Measurements from ENCODE around the gene RHD.
A peak's percentile ranks its signal among the peaks of the same experiment; 100 is the strongest.
"Not testable (repeated sequence)": the region's sequence is repeated elsewhere in the genome, so short reads cannot be mapped to it uniquely, and the experiment has no call there.

The RHD gene

DNA sequence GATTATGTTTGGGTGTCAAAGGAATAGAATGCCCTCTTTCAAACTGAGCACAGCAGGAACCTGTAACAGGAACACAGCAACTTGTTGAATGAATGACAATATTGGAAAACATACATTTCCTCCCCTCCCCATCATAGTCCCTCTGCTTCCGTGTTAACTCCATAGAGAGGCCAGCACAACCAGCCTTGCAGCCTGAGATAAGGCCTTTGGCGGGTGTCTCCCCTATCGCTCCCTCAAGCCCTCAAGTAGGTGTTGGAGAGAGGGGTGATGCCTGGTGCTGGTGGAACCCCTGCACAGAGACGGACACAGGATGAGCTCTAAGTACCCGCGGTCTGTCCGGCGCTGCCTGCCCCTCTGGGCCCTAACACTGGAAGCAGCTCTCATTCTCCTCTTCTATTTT, at the start of gene RHD:
Gene RHD (plus strand): TSS at position 272 of the 400 bp plus-strand sequence. CDS start 39 bp downstream, at position 311.
- not testable (repeated sequence) for DNase-seq

DNA sequence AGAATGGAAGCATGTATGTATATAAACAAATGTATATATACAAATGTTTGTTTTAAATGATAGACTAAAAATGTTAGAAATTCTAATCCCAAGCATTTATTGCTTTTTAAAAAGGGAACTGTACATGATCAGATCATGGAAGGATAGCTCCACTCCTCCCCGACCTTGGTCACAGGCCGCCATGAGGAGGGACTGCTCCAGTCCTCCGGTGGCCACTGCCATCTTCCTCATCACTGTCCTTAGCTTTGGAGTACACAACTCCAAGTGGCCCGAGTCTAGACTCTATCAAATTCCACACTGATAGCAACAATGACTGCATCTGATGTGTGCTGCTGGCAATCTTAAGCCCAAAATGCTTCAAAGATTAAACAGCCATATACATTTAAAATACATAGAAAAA, 49.7 kb upstream of the RHD start:
- DNase-seq, result no peak

DNA sequence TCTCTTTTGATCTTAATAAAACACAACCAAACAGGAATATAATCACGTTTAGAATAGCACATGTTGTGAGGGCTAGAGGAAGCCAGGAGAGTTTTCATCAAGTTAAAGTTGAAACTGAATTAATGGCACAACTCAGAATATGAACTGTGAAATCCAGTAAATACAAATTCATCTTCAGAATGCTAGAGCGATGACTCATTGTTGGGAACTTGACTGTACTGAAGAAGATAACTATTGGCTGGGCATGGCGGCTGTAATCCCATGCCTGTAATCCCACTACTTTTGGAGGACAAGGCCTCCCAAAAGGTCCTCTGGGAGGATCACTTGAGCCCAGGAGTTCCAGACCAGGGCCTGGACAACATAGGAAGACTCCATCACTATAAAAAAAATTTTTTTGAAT, 48.8 kb upstream of the RHD start:
- peak; percentile 32 for DNase-seq

DNA sequence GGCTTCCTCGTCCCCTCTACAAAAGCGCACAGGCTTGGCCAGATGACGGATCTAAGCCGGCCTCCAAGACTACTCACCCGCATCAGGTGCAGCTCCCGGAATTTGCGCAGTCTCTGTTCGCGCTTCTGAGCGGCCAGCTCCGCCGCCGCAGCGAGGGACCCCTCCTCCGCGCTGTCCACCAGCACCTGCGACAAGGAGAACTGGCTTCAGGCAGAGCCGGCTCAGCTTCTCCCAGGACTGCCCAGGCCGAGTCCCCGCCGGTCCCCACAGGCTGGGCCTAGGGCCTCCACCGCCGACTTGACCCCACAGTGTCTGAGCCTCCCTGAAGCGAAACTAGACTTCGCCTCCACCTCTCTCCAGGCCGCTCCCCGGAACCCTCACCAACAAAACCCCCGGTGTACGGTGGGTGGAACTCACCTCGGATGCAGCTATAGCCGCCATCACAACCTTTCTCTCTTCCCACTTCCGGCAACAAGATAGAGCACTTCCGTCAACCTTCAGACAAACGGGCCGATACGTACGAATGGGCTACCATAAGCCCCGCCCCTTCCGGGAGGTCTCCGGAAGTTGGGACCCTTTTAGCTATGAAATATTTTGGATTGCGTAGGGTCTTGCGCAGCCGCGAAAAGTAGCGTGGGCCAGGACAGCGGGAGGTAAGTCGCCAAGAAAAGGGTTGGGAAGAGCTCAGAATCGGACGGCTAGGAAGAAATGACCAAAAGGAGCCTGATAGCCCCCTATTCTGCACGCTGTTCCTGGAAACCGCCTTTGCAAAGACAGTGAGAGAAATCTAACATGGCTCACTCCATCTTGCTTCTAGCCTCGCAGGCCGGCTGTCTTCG, 40.1 kb upstream of the RHD start, which contains the start of gene SYF2:
Gene SYF2 (minus strand): TSS at position 476 of the 839 bp plus-strand sequence. CDS start 35 bp downstream, at position 441.
- peak; percentile 94 for DNase-seq

DNA sequence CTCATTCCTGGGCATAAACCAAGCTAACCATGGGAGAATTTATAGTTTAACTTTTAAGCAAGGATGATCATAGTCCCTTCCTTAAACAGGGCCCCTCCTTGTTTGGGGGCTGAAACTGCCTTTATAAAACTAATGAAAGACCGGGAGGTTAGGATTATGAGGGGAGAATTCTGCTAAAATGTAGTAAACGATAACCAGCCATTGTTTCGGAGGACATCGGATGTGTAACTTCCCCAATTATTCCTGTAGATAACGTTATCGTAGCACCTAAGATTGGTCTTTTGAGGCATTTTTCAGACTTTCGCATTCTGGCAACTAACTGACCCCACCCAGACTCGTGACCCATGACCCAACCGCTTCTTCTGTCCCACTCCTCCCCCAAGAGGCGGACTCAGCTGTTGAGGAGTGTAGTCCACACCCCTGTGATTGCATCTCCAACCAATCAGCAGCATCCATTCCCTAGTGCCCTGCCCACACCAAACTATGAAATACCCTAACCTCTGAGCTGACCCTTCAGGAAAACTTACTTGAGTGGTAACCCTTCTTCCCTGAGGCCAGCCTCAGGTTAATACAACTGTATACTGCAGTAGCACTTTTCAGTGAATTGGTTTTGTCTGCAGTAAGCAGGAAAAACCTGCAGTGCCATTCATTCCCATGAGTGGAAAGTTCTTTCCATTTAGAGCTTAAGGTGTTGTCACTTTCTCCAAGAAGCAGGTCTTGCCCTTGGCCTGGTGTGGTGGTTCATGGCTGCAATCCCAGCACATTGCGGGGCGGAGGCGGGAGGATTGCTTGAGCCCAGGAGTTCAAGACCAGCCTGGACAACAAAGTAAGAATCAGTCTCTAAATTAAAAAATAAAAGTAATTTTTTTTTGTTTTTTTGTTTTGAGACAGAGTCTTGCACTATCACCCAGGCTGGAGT, 39.2 kb upstream of the RHD start:
- peak; percentile 84 for DNase-seq

DNA sequence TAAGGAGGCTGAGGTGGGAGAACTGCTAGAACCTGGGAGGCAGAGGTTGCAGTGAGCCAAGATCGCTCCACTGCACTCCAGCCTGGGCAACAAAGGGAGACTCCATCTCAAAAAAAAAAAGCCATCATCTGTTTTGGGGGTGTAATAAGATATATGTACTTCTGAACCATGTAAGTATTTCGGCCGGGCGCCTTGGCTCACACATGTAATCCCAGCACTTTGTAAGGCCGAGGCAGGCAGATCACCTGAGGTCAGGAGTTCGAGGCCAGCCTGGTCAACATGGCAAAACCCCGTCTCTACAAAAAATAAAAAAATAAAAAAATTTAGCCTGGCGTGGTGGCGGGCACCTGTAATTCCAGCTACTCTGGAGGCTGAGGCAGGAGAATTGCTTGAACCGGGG, 36.9 kb upstream of the RHD start:
- DNase-seq, result not testable (repeated sequence)

DNA sequence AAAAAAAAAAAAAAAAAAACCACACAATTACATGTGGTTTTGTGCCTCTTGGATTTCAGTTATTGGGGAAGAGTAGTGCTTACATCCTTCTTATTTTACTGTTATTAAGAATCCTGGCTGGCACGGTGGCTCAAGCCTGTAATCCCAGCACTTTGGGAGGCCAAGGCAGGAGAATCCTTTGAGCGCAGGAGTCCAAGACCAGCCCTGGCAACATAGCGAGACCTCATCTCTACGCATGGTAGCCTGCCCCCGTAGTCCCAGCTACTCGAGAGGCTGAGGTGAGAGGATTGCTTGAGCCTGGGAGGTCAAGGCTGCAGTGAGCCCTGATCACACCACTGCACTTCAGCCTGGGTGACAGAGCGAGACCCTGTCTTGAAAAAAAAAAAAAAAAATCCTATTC, 36.0 kb upstream of the RHD start:
- not testable (repeated sequence) for DNase-seq

DNA sequence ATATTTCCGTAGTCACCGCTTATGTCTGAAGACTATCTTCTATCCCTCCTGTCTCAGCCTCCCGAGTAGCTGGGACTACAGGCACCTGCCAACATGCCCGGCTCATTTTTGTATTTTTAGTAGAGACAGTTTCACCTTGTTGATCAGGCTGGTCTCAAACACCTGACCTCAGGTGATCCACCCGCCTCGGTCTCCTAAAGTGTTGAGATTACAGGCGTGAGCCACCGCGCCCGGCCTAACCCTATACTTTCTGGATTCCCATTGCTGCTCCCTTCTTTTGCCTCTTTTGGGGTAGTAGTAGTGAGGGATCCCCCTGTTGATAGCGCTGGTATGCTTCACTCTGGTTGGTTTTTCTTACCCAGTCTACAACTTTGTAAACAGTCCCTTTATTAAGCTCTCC, 34.3 kb upstream of the RHD start:
- no peak for DNase-seq

DNA sequence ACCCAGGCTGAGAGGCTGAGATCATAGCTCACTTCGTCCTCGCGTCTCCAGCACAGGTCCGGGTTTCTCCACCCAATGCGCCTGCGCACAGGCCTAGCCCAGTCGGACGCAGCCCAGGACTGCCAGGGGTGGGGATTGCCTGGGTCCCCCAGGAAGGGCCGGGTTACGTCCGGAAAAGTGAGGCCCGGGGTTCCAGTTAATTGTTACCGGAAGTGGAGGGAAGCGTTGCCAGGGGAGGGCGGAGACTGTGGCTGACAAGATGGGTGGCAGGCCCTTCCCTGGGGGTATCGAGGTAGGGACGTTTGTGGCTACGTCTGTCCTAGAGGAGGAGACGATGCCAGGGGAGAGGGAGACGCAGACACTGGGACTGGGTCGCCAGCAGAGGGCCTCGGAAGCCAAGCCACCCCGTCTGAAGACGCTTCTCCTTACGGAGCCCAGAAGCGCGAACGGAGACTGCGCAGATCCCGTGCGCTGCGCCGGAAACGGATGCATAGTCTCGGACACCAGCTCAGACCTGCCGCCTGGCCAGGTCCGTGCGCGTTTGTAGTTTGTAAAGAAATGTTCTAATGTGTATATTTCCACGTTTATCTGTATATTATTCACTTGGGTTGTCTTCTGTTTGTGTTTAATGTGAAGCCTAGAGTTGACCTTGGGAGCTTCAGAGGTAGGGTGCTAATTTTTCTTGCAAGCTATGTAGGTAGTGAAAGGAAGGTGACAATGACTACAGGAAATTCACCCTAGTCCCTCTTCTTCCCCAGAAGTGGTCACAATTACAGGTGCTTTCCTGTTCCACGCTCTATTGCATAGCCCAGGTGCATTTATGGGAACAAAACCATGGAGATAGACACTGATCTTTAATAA, 32.4 kb upstream of the RHD start:
- DNase-seq, result peak; percentile 88

DNA sequence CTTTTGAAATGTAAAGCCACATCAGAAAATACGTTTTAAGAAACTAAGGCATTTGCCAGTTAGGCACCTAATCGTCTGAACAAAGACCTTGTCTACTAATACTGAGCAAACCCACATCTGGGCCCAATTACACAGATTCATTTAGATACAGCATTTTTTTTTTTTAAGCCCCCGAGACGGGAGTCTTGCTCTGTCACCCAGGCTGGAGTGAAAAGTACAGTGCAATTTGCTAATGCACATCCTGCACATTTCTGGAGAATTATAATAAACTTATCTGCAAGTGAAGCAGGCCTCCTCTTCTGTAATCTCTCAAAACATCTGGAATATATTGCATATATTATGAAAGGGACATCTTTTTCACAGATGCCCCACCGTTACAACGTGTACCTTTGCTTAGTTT, 28.4 kb upstream of the RHD start:
- DNase-seq, result peak; percentile 20

DNA sequence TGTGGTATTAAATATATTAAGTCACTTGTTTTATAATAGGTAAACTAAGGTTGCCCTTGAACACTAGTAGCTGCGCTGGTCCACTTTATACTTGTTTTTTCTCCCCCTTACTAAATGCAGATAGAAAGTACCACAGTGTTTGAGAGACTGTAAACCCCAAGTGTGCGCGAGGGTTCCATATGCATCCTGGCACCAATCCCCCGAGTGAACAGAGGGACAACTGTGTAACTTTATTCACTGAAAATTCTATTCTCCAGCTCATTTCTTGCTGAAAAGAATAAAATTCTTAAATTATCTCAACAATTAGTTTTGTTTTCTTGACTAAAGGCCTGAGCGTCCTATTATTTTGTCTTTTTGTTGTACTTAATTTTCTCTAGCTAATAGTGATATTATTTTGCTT, 26.9 kb upstream of the RHD start:
- DNase-seq, result no peak

DNA sequence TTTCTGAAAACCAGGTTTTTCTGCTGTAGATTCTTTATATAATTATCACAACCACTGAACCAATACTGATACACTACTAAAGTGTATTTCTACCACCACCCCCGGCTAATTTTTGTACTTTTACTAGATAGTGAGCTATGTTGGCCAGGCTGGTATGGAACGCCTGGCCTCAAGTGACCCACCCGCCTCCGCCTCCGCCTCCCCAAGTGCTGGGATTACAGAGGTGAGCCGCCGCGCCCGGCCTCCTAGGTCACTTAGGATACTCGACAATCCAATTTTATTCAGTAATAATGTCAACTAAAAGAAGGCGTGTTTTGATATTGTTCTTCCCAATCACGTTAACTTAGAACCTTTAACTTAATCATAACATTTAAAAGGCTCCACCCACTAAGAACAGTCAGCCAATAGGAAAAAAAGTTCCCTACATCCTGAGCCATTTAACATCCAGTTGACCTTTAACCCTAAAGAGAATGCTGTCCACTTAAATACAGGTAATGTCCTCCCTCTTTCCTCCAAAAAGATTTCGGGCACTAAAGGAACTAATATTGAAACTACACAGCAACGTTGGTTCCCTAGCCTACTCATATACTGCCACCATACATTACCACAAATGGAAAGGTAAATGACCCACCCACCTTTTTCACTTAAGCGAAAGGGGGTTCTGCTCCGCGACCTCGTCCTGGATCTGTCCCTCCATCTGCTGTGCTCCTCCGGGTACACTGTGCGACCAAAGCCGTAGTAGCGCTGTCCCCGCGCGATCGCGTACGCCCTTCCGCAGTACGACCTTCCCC, 26.3 kb upstream of the RHD start:
- peak; percentile 20 for DNase-seq

DNA sequence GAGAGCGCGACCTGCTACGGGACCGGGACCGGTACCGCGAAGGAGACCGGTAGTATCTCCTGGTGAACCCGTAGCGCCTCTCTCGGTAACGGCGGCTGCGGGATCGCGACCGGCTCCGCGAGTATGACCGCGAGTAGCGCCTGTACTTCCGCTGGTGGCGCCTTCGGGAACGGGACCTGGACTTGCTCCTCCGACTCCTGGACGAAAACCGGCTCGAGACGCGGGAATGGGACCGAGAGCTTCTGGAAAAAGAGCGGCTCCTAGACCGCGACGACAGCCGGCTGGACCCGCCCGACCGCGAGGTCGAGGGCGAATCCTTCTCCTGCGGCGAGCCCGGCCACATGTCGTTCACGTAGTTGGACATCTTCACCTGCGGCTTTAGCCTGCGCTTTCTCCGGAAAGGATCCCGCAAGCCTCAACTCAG, 25.7 kb upstream of the RHD start:
- DNase-seq, result peak; percentile 19

DNA sequence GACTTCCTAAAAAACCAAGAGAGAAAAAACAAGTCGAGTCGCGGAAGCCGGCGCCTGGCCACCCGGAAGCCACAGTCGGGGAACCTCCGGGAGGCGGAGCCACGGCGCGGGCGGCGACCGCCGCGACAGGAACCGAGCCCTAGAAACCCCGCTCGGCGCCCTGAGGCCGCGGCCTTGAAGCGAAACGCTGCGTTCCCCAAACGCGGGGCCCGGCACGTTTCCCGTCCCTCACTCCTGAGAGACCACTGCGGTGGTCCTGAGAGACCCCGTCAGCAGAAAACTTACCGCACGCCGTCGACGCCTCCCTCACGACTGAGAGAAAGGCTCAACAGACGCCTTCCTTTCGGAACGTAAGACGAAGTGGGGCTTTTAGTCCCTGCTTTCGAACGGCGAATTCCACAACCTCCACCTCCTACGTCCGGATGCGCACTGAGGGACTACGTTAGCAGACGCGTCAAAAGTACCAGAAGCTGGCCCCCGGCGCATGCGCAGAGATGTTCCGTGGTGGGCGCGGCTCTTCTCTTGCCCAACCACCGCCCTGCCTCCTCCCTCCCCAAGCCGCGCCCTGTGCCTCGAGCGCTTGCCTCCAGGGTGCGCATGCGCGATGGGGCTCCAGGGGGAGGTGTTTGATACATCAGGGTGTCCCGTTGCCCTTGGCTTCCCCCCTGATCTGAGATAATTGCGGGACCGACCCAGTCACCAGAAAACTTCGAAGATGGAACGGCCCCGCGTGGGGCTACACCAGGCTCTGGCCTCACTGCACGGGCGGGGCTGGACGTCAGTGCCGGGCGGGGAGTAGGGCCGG, 25.1 kb upstream of the RHD start, which contains the start of gene RSRP1:
Gene RSRP1 (minus strand): TSS at position 431 of the 805 bp plus-strand sequence. CDS start 491 bp downstream, outside the sequence.
- DNase-seq, result peak; percentile 99

DNA sequence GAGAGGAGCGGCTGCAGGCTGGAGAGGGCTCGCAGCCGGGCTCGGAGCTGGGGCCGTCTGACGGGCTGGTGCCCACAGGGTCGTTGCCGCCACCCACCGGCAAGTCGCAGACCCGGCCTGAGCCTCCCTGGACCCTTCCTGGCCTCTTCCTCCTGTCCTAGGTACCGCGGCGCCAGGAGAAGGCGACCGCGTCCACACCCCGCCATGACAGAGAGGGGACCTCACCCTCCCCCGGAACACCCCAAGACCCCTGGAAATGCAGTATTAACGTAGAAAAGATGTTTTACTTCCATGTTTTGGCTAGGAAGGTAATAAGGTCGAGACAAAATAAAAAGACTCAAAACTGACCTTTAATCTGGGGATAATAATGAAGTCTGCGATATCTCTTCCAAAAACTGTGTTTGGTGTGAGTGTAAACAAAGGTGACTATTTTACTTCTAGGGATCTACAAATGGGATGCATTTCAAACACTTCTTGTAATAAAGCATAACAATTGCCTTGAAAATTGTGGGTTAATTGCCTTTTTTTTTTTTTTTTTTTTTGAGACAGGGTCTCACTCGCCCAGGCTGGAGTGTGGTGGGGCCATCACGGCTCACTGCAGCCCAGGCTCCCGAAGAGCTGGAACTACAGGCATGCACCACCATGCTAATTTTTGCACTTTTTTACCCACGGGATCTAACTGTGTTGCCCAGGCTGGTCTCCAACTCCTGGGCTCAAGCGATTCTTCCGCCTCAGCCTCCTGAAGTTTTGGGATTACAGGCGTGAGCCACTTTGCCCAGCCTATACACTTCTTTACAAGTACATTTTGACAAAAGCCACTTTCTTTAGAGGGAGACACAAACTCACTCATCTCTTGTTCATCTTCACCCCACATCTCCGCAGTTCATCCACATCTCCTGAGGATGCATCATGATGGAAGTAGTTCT, 24.2 kb upstream of the RHD start:
- no peak for DNase-seq

DNA sequence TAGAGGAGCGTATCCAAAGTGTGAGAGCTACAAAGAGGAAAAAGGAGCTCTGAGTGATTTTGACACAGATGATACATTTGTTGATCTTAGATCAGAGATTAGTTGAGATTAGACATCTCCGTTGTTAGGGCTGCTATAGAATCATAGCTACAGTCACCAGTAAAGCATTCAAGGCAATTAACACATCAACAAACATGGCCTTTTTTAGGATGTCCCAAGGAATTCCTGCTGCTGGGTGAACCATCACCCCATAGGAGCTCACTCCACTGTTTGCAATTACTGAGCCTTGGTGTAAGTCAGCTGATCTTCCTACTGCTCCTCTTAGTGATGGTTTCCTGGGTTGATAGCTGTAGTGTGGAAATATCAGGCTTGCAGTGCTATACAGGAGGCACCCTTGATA, 18.4 kb upstream of the RHD start:
- peak; percentile 92 for DNase-seq

DNA sequence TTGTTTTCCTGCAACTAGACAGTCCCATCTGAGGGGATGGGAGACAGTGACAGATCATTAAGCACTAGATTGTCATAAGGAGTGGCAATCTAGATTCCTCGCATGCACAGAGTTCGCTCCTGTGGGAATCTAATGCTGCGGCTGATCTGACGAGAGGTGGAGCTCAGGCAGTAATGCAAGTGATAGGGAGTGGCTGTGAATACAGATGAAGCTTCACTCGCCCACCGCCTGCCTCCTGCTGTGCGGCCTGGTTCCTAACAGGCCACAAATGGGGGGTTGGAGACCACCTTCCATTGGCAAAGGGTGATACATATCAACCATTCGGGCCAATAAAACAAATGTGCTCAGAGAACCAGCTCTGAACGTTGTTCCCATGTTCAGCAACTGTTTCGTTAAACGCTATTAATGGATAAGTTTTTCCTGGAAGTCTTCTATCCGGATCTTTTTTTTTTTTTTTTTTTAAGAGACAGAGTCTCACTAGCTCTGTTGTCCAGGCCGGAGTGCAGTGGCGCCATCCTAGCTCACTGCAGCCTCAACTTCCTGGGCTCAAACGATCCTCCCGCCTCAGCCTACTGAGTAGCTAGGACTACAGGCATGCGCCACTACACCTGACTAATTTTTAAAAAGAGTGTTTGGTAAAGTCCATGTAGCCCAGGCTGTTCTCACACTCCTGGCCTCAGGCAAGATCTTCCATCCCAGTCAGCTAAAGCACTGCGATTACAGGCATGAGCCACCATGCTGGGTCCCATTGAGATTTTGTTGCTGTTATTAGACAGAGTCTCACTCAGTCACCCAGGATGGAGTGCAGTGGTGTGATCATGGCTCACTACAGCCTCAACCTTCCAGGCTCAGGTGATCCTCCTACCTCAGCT, 16.4 kb upstream of the RHD start:
- no peak for DNase-seq

DNA sequence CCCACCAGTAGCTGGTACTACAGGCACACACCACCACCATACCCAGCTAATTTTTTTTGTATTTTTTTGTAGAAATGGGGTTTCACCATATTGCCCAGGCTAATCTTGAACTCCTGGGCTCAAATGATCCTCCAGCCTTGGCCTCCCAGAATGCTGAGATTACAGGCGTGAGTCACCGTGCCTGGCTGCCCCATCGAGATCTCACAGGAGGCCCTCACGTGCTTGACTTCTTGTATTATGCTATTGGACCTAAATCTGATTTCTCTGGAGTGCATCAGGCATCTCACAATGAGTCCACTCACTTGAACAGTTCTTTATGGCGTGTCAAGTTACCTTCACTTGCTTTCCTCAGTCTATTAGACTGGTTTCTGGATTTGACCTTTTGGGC, 15.7 kb upstream of the RHD start:
- DNase-seq, result peak; percentile 17

DNA sequence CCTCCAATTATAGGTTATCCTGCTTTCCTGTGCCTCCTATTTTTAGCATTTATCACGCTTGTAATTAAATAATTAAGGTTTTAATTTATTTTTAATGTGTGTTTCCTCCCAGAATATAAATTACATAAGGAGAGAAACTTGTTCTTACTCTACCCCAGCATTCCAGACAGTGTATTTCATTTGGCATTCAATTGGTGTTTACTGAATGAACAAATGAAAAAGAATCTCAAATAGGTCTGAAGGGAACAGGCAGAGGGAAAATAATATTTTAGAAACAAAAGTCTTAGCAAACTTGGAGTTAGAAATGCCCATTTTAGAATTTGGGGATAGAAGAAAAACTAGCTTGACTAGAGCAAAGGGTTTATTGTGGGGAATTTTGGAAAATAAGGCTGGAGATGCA, 15.1 kb upstream of the RHD start:
- peak; percentile 31 for DNase-seq

Measured in fibroblast of skin of right biceps (primary cell).